GM18520 (cell line): Measurements from ENCODE around the gene WDSUB1.

Source experiments
- ATAC-seq: cut with Tn5 transposase; IDR thresholded peaks from one replicate; pipeline ENCODE4 v1.9.1; 2021; ENCODE audit not compliant: unreplicated experiment

WDSUB1 gene, protein sequence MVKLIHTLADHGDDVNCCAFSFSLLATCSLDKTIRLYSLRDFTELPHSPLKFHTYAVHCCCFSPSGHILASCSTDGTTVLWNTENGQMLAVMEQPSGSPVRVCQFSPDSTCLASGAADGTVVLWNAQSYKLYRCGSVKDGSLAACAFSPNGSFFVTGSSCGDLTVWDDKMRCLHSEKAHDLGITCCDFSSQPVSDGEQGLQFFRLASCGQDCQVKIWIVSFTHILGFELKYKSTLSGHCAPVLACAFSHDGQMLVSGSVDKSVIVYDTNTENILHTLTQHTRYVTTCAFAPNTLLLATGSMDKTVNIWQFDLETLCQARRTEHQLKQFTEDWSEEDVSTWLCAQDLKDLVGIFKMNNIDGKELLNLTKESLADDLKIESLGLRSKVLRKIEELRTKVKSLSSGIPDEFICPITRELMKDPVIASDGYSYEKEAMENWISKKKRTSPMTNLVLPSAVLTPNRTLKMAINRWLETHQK

GRCh38 chr2:159285929-159286708, at the start of gene WDSUB1:
WDSUB1 (minus strand) TSS chr2:159286703; CDS start chr2:159283069, 3,634 bp downstream.
- peak; percentile 18 for ATAC-seq

GRCh38 chr2:159326569-159327255, 40.2 kb upstream of the WDSUB1 start:
- no peak for ATAC-seq

- ATAC-seq: no peak
These were observed 35.9 kb upstream of the WDSUB1 start for GRCh38 chr2:159322419-159322818.

DNA sequence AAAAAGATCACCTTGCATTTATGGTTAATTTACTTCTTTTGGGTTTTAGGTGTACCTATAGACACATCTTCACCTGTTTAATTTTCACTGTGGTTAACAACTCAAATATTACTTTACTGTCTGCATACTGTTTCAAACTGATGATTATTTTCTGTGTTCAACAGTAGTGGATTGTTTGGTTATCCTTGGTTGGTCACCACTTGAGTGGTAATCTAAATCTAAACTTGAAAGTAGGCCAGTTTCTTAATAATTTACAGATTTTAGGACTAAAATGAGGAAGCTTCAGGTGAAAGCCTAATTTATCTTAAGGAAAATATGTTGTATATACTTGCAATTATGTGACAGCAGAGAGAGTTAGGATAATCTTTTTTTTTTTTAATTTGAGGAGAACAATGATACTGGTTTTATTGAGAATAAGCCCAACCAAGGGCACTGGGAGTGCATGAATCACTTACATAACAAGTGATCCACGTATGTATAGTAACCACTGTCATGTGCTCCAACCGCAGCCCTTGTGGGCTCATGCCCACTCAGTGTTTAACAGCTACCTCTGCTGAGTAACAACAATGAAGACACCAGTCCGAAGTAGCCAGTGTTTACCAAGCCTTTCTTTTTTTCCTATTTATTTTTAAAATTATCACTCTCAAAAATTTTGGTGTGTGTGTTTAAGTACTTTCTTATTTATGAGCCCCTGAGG, 31.0 kb upstream of the WDSUB1 start:
- ATAC-seq: no peak

DNA sequence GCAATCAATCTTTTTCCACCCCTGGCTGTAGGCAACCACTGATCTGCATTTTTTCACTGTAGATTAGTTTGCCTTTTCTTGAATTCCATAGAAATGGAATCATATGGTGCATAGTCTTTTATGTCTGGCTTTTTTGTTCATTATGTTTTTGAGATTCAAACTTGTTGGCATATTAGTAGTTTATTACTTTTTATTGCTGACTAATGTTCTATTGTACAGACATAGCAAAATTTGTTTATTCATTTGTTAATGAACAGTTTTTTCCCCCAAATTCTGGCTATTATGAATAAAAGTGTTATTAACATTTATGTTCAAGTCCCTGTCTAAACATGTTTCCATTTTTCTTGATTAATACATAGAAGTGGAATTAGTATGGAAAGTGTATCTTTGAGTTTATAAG, 21.4 kb upstream of the WDSUB1 start:
- ATAC-seq: no peak

- ATAC-seq: no peak
These were observed 14.1 kb upstream of the WDSUB1 start for GRCh38 chr2:159300586-159300985.

DNA sequence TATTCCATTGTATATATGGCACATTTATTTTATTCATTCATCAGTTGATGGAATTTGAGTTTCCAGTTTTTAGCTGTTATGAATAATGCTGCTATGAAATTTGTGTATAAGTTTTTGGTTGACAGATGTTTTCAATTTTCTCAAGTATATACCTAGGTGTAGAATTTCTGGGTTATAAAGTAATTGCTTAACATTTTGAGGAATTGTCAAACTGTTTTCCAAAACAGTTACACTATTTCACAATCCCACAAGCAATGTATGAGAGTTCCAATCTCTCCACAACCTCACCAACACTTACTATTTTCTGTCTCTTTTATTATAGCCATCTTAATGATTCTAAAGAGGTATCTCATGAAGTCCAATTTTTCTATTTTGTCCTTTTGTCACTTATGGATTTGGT, 12.5 kb upstream of the WDSUB1 start:
- no peak for ATAC-seq

- no peak for ATAC-seq
These were observed 10.7 kb upstream of the WDSUB1 start for GRCh38 chr2:159297042-159297707.

GRCh38 chr2:159292157-159292556, 5.7 kb upstream of the WDSUB1 start:
- ATAC-seq: no peak

GRCh38 chr2:159290289-159290907, 3.9 kb upstream of the WDSUB1 start:
- no peak for ATAC-seq

DNA sequence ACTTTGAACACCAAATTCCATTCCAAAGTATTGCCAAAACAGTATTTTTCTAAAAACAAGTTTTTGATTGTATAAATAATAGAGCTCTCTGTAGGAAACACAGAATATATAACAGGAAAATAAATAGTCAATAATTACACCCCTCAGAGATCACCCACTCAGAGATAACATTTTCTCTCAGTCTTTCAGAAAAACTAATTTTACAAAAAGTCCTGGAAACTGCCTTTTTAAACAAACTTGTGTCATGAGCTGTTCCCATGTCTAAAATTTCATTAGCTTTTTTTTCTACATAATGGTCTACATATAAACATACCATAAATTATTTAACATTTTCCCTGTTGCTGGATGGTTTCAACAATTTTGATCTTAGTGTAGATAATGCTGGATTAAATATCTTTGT, 1.2 kb upstream of the WDSUB1 start:
- ATAC-seq: no peak

- peak; percentile 84 for ATAC-seq
These were observed 372 bp upstream of the WDSUB1 start for GRCh38 chr2:159286709-159287441.

DNA sequence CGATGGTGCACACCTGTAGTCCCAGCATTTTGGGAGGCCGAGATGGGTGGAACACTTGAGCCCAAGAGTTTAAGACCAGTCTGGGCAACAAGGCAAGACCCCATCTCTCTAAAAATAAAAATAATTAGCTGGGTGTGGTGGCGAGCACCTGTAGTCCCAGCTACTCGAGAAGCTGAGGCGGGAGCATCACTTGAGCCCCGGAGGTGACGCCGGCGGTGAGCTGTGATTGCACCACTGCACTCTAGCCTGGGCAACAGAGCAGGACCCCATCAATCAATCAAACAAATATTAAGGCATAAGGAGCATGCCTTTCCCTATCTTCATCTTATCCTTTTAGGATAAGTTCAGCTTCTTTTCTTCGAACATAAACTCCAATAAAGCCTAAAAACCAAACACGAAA, 1.1 kb downstream of the WDSUB1 start:
- ATAC-seq: no peak

- ATAC-seq: no peak
These were observed 3.0 kb downstream of the WDSUB1 start for GRCh38 chr2:159283529-159283928.

- ATAC-seq: no peak
These were observed 5.5 kb downstream of the WDSUB1 start for GRCh38 chr2:159281002-159281401.

GRCh38 chr2:159279700-159280099, 6.8 kb downstream of the WDSUB1 start:
- no peak for ATAC-seq

DNA sequence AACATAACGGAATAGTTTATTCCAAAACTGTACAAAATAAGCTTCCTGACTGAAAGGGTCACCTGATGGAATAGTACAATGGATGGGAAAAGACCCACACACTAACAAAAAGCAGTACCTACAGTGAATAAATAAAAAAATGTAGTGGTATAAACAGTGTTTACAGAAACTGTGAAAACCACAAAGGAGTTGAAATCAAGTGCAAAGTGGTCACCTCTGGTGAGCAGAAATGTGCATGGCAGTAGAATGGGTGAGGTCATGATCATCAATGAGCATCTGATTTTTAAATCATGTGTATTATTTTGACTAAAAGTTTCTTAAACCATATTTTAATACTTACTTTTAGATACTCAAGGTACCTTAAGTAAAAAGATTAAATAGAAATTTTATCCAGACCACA, 11.4 kb downstream of the WDSUB1 start:
- peak; percentile 64 for ATAC-seq

- ATAC-seq: no peak
These were observed 14.3 kb downstream of the WDSUB1 start for GRCh38 chr2:159272156-159272555.

DNA sequence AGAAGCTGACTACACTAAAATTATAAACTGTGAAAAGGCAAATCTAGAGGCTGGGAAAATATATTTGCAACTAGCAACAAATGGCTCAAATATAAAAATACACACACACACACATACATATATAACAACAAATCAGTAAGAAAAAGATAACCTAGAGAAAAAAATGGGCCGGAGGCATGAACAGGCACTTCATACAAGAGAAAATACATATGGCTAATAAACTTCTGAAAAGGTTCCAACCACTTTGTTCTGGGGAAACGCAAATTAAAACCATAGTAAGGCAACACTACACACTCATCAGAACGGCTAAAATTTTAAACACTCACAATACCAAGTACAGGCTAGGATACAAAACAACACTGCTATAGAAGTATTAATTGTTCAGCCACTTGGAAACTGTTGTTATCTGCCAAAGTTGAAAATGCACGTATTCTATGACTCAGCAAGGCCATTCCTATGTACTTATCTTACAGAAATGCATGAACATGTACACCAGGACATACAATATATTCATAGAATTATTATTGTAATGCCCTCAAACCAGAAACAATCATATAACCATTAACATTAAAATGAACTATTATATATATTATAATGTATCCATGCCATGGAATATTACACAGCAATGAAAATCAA, 15.6 kb downstream of the WDSUB1 start:
- no peak for ATAC-seq
